ENCODE results near the gene PAIP2B. TPM values are rescaled to one million over a fixed set of nuclear protein-coding genes. Genes with fewer than 3 reads are reported as not detected.

Gene PAIP2B
- total and polyA plus RNA-seq, 2 of the 4 experiments (the other 2 are of a cell fraction) = 0.15 to 0.18 TPM

DNA sequence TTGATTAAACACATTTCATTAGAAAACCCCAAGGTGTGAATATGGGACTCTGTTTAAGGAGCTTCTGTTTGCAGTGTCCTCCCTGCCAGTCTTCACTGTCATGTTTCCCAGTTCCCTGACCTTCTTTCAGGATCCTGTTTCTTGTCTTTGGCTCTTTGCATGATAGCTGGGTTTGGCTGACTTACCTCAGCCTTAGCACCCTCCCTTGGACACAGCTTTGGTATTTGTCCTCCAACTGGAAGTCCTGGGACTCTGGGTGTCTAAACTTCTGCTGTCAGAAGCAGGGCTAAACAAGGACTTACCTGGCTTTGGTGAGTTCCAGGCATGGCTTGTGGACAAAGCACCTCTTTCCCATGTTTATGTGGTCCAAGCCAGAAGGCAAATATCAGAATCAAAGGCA lies 11.2 kb upstream of the PAIP2B start:
- dilution Hi-C loops (cut with HindIII; ENCODE audit: low sequenced_read_pairs, unreplicated experiment) (no loop called here), in situ Hi-C loops (cut with MboI; ENCODE audit: low sequenced_read_pairs) (no loop called here), intact Hi-C loops (cut with micrococcal nuclease) (no loop called here)
- Histone ChIP-seq H3K14ac (replicated peaks; ENCODE audit: low read depth, low read length) (no peak overlapping the region), H4K8ac (ENCODE audit: low read depth in 2 of 2, low read length in 2 of 2) (no peak overlapping the region), H3K23ac (ENCODE audit: low read depth, low read length) (no peak overlapping the region), H3K4me3 (ENCODE audit: insufficient read depth, low read depth, low read length) (no peak overlapping the region), H3K27me3 (ENCODE audit: control insufficient read depth, insufficient read depth, low read length) (peaks cover 11% of the 10 kb centered on the region), H2AK9ac (replicated peaks; ENCODE audit: low read depth, low read length, poor library complexity) (no peak overlapping the region), H4K5ac (ENCODE audit: low read depth, low read length) (no peak overlapping the region), H3K4ac (ENCODE audit: low read depth, low read length) (no peak overlapping the region), H2BK5ac (ENCODE audit: low read depth, low read length, poor library complexity, severe bottlenecking) (no peak overlapping the region), H3K36me3 (ENCODE audit: control insufficient read depth, insufficient read depth, low read length) (no peaks in the 10 kb centered on the region), H2BK20ac (ENCODE audit: low read depth, low read length) (no peak overlapping the region), H3K4me1 (ENCODE audit: control insufficient read depth, insufficient read depth, low read length) (no peaks in the 10 kb centered on the region), H3K79me1 (ENCODE audit: low read depth in 1 of 2, low read length in 2 of 2) (no peaks in the 10 kb centered on the region), H3K18ac (ENCODE audit: low read depth, low read length) (no peak overlapping the region), H2BK120ac (ENCODE audit: low read depth, low read length) (no peak overlapping the region), H3K56ac (ENCODE audit: extremely low read depth, insufficient read depth, low read length) (no peak overlapping the region), H2BK15ac (ENCODE audit: low read depth, low read length) (no peak overlapping the region), H4K20me1 (ENCODE audit: insufficient read depth, low read length) (no peaks in the 10 kb centered on the region), H3K9ac (ENCODE audit: low read depth, low read length) (no peak overlapping the region), H4K91ac (ENCODE audit: insufficient read depth, low read depth, low read length) (no peak overlapping the region), H2AK5ac (ENCODE audit: low read depth, low read length) (no peak overlapping the region), H3K9me3 (ENCODE audit: control insufficient read depth, insufficient read depth, low read length) (no peaks in the 10 kb centered on the region), H3K9me1 (ENCODE audit: insufficient read depth, low read length) (no peaks in the 10 kb centered on the region), H2AFZ (replicated peaks; ENCODE audit: low read length, poor library complexity) (no peak overlapping the region), H3K4me2 (ENCODE audit: low read depth, low read length) (no peak overlapping the region), H3K27ac (ENCODE audit: insufficient read depth, low read length) (no peak overlapping the region)
- ChIA-PET POLR2A (ENCODE audit: unreplicated experiment) (no interaction called here), CTCF (no interaction called here)
- ATAC-seq (ENCODE audit: low read depth) (no peak), DNase-seq (no peak)
- no TSS peak for BruUV-seq (replicated peaks)
- TF ChIP-seq SMC3 (IDR thresholded peaks at IDR 0.05; ENCODE audit: low read depth, low read length) (no peak), POLR2A (IDR thresholded peaks at IDR 0.05; ENCODE audit: low read depth, low read length) (no peak), RFX5 (IDR thresholded peaks at IDR 0.05; ENCODE audit: low read depth, low read length) (no peak), CHD1 (IDR thresholded peaks at IDR 0.05; ENCODE audit: low read depth, low read length) (no peak)

Measured in IMR-90 (cell line).